ENCODE data around the gene SEC14L1. TPM values are rescaled to one million over a fixed set of nuclear protein-coding genes. Genes with fewer than 3 reads are reported as not detected.
"Not testable (repeated sequence)": the region's sequence is repeated elsewhere in the genome, so short reads cannot be mapped to it uniquely, and the experiment has no call there.

The SEC14L1 gene
- polyA plus RNA-seq (2013, experiment 1 of 2; ENCODE audit: insufficient read length) = 48.9 TPM
- polyA plus RNA-seq (2013, experiment 2 of 2; ENCODE audit: insufficient read length) = 45.2 TPM

- DNase-seq = no peak
Measured at GRCh38 chr17:77140878-77141767, at the start of gene SEC14L1. Gene SEC14L1 (plus strand): TSS chr17:77140969. CDS start chr17:77143597, 2,628 bp downstream.

DNA sequence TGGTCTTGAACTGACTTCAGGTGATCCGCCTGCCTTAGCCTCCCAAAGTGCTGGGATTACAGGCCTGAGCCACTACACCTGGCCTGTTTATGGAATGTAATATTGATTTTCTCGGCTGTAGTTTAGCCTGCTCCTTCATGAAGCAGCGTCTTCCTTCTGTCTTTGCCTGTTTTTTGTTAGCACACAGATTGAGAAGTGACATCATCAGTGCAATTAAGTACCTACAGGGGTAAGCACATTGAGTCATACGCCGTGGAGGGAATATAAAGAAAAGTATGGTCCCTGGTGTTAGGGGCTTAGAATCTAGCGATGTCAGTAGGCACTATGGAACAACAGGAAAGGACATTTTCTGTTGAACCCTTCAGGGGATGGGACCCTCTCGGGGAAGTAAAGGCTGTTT is 48.7 kb upstream of the SEC14L1 start:
- DNase-seq = no peak

DNA sequence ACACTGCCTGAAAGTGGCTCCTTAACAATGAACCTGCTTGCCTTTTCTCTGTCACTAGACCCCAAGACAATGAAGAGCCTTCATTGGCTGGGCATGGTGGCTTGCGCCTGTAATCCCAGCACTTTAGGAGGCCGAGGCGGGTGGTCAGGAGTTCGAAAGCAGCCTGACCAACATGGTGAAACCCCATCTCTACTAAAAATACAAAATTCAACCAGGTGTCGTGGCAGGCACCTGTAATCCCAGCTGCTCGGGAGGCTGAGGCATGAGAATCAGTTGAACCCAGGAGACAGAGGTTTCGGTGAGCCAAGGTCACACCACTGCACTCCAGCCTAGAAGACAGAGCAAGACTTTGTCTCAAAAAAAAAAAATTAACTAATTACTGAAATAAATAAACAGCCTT is 45.3 kb upstream of the SEC14L1 start:
- no peak for DNase-seq

- DNase-seq = peak; percentile 49
Measured at GRCh38 chr17:77096570-77097214, 44.1 kb upstream of the SEC14L1 start.

DNA sequence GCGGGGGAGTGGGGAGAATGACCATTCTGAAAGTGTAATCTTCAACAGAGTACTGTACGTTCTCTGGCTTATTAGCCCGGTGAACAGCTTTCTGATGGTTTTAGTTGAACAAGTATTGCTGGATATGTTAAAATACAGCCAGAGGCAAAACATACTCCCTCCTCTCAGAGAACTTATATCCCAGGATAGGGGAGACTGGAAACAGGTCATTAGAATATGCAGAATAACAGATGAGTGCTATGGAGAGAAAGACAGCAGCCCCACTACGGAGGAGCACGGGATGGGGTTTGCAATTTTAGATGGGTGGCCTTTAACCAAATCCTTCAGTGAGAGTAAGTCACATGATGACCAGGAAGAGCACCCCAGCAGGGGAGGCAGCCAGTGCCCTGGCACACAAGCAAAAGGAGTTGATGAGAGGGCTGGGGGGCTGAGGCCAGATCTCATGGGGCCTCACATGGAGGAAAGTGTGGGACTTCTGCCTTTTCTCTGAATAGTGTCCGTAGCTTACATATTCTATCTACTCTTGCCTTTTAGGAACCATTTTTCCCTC is 43.1 kb upstream of the SEC14L1 start:
- DNase-seq = no peak

DNA sequence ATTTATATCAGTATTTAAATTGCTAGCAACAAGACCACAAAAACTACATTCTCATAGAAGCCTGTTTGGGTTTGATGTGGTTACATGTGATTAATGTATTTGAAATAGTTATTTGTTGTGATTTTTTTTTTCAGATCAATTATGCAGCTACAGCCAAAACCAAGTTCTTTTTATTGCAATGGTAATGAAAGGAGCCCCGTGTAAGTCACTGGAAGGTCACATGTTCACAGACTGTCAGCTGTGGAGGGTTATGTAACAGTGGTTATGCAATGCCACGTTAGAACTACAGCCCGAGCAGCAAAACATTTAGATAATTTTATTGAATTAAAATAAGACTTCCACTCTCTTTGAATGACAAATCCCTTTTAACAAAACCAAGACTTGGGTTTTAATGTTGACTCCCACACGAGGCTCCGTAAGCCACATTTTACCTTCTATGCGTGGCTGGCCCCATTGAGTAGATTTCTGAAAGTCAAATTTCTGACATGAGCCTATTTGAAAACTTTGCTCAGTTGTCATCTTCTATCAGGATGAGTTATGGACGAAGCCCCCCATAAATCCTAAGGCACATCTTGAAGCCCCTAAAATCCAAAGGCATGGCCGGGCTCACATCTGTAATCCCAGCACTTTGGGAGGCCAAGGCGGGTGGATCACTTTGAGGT is 41.8 kb upstream of the SEC14L1 start:
- DNase-seq = peak; percentile 75

GRCh38 chr17:77099997-77100396 is 40.8 kb upstream of the SEC14L1 start:
- DNase-seq = no peak

DNA sequence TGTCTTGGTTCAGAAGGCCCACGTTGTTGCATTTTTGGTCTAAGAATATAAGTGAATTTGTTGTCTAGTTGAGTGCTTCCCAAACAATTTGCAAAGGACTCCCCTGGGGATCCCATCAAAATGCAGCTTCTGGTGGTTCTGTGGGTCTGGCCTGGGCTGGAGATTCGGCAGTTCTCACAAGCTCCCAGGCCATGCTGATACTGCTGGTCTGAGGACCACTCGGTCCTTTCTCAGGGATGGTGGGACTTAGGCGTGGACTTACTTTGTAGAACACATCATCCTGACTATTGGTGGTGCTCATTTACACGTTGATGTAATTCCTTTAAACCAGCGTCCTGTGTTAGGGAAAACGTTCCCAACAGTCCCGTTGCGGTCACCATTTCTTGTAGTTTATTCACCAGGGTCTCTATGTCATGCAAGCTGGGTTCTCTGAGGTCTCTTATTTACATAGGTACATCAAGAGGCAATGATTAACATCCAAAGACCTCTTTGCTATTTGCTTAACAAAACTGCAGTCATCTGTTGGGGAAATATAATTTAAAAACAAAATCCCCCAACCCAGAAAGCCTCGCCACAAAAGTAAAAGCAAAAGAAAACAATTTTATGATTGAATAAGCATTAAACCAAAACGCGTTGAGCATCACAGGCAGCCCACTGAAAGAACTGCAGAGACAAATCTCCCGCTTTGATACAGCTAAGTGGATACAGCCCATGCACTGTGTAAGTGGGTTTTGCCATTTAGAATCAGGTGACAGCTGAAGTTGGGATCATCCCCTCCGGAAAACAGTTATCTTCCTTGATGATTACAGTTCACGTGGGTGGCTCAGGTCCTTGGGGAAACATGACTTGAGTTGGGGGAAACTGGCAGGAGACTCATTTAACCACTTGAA is 39.0 kb upstream of the SEC14L1 start:
- DNase-seq = no peak

DNA sequence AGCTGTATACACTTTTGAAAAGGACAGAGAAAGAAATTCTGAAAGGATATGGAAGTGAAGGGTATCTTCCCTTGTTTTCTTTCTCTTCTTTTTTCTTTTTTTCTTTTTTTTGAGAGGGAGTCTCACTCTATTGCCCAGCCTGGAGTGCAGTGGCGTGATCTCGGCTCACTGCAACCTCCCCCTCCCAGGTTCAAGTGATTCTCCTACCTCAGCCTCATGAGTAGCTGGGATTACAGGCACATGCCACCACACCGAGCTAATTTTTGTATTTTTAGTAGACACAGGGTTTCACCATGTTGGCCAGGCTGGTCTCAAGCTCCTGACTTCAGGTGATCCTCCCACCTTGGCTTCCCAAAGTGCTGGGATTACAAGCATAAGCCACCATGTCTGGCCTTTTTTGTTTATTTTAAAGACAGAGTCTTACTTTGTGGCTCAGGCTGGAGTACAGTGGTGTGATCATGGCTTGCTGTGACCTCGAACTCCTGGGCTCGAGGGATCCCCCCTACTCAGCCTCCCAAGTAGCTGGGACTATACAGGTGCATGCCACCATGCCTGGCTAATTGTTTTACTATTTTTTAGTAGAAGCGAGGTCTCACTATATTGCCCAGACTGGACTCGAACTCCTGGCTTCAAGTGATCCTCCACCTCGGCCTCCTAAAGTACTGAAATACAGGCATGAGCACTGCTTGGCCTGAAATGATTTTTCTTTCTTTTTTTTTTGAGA is 38.2 kb upstream of the SEC14L1 start:
- DNase-seq = not testable (repeated sequence)

- no peak for DNase-seq
Measured at GRCh38 chr17:77105706-77106105, 35.1 kb upstream of the SEC14L1 start.

GRCh38 chr17:77106874-77107358 is 33.9 kb upstream of the SEC14L1 start:
- no peak for DNase-seq

DNA sequence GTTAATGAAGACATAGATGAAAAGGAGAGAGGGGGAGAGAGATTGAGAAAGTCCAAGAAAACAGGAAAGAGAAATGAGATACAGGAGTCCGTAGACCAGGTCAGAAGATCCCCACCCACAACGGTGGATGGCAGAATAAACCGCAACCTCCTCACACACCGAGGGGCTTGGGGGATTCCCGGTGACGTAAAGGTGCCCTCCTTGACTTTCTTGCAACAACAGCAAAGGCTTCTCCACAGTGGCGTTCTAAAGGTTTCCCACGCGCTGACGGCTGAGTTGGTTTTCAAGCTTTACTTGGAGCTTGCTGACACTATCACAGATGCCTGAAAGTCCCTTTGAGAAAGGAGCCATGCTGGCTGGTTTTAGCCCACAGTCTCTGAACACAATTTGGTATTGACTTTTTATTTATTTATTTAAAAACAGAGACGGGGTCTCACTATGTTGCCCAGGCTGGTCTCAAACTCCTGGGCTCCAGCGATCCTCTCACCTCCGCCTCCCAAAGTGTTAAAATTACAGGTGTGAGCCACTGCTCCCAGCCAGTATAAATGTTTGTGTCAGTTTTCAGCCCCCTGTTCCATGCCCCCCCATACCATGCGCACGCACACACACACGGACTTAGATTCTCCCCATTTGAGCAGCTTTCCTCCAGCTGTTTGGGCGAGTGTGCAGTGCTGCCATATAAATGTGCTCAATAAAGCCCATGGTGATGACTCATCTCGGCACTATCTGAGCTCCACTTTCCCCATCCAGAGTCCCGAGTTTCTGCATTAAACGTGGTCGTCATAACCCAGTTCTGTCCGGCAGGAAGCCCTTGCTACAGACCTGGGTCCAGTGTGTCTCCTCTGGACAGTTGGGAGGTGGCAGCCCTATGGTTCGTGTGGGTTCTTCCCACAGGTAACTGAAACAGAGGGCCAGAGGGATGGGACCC is 33.0 kb upstream of the SEC14L1 start:
- DNase-seq = peak; percentile 69

DNA sequence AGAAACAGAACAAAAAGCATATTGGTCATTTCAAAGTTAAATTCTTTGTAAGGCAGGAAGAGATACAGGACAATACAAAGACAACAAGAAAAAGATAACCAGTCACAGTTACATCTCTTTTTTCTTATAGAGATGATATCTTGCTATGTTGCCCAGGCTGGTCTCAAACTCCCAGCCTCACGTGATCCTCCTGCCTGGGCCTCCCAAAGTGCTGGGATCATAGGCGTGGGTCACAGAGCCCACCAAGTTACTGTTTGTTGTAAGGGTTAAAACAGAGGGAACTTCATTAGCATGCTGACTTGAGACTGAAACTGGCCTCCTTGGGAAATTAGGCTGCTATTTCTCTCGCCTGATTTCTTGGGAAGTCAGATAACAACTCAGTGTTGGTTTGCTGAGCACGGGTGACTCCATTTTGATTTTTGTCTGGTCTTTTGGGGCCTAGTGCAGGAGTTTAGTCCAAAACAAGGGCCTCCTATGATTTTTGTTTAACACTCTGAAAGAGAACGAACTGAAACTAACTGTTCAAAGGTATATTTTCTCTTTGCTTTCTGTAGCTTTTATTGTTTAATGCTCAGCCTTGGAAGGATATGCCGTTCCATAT is 31.5 kb upstream of the SEC14L1 start:
- DNase-seq = no peak

GRCh38 chr17:77109764-77110359 is 30.9 kb upstream of the SEC14L1 start:
- peak; percentile 50 for DNase-seq

GRCh38 chr17:77111165-77111933 is 29.4 kb upstream of the SEC14L1 start:
- DNase-seq = not testable (repeated sequence)

DNA sequence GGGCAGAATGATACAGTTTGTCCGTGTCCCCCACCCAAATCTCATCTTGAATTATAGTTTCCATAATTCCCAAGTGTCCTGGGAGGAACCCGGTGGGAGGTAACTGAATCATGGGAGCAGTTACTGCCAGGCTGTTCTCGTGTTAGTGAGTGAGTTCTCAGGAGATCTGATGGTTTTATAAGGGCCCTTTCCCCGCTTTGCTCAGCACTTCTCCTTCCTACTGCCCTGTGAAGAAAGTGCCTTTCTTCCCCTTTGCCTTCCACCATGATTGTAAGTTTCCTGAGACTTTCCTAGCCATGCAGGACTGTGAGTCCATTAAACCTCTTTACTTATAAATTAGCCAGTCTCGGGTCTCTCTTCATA is 28.9 kb upstream of the SEC14L1 start:
- DNase-seq = no peak

- no peak for DNase-seq
Measured at GRCh38 chr17:77115510-77115909, 25.3 kb upstream of the SEC14L1 start.

DNA sequence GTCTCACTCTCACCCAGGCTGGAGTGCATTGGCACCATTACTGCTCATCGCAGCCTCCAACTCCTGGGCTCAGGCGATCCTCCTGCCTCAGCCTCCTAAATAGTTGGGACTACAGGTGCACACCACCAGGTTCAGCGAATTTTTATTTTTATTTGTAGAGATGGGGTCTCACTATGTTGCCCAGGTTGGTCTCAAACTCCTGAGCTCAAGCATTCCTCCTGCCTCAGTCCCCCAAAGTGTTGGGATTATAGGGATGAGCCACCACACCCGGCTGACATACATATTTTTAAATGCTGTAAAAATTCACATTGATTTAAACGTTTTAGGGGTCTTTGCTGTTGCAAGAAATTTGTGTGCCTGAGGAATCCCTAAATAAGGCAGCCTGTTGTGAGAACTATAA is 24.8 kb upstream of the SEC14L1 start:
- no peak for DNase-seq
